OCI-M2 (cell line): ENCODE data around the gene FTCD.
A peak's percentile ranks its signal among the peaks of the same experiment; 100 is the strongest.
"Not testable (repeated sequence)": the region's sequence is repeated elsewhere in the genome, so short reads cannot be mapped to it uniquely, and the experiment has no call there.

Experiments
- DNase-seq: peaks from one replicate; lab custom pipeline; 2025; ENCODE audit not compliant: unreplicated experiment; lab: John Stamatoyannopoulos, UW

The FTCD gene

GRCh38 chr21:46111857-46112724, 43.3 kb downstream of the FTCD start:
- DNase-seq = no peak

- no peak for DNase-seq
Observed at GRCh38 chr21:46111193-46111571, 44.2 kb downstream of the FTCD start.

GRCh38 chr21:46110499-46111192, 44.7 kb downstream of the FTCD start:
- DNase-seq = no peak

- DNase-seq = no peak
Observed at GRCh38 chr21:46109313-46110221, 45.8 kb downstream of the FTCD start.

- DNase-seq = no peak
Observed at GRCh38 chr21:46108827-46109312, 46.5 kb downstream of the FTCD start.

- not testable (repeated sequence) for DNase-seq
Observed at GRCh38 chr21:46107376-46107775, 48.0 kb downstream of the FTCD start.

GRCh38 chr21:46104104-46104503, 51.3 kb downstream of the FTCD start:
- no peak for DNase-seq

GRCh38 chr21:46100906-46101305, 54.5 kb downstream of the FTCD start:
- DNase-seq = no peak

GRCh38 chr21:46100426-46100825, 55.0 kb downstream of the FTCD start:
- DNase-seq = no peak

- DNase-seq = no peak
Observed at GRCh38 chr21:46100020-46100419, 55.4 kb downstream of the FTCD start.

GRCh38 chr21:46099476-46099875, 55.9 kb downstream of the FTCD start:
- DNase-seq = no peak

GRCh38 chr21:46098303-46099141, 56.9 kb downstream of the FTCD start:
- DNase-seq = no peak

- peak; percentile 59 for DNase-seq
Observed at GRCh38 chr21:46097336-46098293, 57.8 kb downstream of the FTCD start, which contains the start of gene COL6A2. TSS of gene COL6A2 (plus strand) at chr21:46098112.

- DNase-seq = no peak
Observed at GRCh38 chr21:46096596-46097335, 58.6 kb downstream of the FTCD start.

- DNase-seq = no peak
Observed at GRCh38 chr21:46095814-46096595, 59.4 kb downstream of the FTCD start.

GRCh38 chr21:46095083-46095719, 60.2 kb downstream of the FTCD start:
- DNase-seq = no peak
